ENCODE data around the gene SPG11.
"Not testable (repeated sequence)": the region's sequence is repeated elsewhere in the genome, so short reads cannot be mapped to it uniquely, and the experiment has no call there.

SPG11 gene, protein sequence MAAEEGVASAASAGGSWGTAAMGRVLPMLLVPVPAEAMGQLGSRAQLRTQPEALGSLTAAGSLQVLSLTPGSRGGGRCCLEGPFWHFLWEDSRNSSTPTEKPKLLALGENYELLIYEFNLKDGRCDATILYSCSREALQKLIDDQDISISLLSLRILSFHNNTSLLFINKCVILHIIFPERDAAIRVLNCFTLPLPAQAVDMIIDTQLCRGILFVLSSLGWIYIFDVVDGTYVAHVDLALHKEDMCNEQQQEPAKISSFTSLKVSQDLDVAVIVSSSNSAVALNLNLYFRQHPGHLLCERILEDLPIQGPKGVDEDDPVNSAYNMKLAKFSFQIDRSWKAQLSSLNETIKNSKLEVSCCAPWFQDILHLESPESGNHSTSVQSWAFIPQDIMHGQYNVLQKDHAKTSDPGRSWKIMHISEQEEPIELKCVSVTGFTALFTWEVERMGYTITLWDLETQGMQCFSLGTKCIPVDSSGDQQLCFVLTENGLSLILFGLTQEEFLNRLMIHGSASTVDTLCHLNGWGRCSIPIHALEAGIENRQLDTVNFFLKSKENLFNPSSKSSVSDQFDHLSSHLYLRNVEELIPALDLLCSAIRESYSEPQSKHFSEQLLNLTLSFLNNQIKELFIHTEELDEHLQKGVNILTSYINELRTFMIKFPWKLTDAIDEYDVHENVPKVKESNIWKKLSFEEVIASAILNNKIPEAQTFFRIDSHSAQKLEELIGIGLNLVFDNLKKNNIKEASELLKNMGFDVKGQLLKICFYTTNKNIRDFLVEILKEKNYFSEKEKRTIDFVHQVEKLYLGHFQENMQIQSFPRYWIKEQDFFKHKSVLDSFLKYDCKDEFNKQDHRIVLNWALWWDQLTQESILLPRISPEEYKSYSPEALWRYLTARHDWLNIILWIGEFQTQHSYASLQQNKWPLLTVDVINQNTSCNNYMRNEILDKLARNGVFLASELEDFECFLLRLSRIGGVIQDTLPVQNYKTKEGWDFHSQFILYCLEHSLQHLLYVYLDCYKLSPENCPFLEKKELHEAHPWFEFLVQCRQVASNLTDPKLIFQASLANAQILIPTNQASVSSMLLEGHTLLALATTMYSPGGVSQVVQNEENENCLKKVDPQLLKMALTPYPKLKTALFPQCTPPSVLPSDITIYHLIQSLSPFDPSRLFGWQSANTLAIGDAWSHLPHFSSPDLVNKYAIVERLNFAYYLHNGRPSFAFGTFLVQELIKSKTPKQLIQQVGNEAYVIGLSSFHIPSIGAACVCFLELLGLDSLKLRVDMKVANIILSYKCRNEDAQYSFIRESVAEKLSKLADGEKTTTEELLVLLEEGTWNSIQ (N-terminal part only)

DNA sequence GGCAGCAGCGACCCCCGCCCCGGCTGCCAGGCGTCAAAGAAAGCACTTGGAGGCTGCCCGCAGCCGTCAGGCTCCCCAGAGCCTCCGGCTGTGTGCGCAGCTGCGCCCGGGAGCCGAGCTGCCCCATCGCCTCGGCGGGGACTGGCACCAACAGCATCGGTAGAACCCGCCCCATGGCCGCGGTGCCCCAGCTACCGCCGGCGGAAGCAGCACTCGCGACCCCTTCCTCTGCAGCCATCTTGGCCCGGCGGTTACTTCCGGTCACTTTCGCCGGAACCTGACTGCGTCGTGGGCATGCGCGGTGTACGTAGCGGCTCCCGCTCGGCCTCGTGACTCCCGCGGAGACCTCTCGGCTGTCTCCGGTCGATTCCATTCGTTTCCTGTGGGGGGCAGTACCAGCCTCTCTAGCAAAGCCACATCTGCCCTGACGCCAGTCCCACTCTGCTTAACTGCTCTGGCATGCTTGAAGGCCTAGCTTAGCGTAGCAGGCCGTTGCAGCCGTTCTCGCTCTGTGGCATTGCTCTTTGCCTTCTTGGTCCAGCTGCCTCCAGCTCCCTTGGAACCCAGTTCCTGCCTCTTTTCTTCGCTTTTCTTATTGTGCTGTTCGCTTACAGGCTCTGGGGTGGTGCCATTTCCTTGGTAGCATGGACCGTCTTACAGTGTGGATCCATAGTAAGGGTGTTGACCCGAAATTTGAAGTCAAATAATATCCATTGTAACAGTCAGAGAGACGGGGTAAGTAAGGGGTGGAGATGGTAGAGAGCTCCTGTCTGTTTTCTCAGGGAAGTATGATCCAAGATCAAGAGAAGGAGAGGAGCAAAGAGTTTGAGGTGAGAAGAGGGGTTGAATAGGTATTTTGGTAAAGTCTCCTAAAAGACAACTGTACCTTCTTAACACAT lies at the start of gene SPG11:
TSS of gene SPG11 (minus strand) at position 253 of the 899 bp plus-strand sequence. CDS start at position 238, 15 bp downstream.
- peak; percentile 82 for DNase-seq

DNA sequence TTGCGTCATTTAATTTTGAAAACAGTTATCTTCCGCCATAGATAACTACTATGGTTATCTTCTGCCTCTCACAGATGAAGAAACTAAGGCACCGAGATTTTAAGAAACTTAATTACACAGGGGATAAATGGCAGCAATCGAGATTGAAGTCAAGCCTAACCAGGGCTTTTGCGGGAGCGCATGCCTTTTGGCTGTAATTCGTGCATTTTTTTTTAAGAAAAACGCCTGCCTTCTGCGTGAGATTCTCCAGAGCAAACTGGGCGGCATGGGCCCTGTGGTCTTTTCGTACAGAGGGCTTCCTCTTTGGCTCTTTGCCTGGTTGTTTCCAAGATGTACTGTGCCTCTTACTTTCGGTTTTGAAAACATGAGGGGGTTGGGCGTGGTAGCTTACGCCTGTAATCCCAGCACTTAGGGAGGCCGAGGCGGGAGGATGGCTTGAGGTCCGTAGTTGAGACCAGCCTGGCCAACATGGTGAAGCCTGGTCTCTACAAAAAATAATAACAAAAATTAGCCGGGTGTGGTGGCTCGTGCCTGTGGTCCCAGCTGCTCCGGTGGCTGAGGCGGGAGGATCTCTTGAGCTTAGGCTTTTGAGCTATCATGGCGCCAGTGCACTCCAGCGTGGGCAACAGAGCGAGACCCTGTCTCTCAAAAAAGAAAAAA lies 49.0 kb upstream of the SPG11 start:
- DNase-seq: peak; percentile 13

DNA sequence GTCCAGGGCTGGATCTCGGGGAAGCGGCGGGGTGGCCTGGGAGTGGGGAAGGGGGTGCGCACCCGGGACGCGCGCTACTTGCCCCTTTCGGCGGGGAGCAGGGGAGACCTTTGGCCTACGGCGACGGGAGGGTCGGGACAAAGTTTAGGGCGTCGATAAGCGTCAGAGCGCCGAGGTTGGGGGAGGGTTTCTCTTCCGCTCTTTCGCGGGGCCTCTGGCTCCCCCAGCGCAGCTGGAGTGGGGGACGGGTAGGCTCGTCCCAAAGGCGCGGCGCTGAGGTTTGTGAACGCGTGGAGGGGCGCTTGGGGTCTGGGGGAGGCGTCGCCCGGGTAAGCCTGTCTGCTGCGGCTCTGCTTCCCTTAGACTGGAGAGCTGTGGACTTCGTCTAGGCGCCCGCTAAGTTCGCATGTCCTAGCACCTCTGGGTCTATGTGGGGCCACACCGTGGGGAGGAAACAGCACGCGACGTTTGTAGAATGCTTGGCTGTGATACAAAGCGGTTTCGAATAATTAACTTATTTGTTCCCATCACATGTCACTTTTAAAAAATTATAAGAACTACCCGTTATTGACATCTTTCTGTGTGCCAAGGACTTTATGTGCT lies 48.4 kb upstream of the SPG11 start:
- peak; percentile 0 for DNase-seq

DNA sequence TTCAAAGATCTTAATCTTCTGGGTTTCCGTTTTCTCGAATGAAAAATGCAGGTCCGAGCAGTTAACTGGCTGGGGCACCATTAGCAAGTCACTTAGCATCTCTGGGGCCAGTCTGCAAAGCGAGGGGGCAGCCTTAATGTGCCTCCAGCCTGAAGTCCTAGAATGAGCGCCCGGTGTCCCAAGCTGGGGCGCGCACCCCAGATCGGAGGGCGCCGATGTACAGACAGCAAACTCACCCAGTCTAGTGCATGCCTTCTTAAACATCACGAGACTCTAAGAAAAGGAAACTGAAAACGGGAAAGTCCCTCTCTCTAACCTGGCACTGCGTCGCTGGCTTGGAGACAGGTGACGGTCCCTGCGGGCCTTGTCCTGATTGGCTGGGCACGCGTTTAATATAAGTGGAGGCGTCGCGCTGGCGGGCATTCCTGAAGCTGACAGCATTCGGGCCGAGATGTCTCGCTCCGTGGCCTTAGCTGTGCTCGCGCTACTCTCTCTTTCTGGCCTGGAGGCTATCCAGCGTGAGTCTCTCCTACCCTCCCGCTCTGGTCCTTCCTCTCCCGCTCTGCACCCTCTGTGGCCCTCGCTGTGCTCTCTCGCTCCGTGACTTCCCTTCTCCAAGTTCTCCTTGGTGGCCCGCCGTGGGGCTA lies 47.8 kb upstream of the SPG11 start, which contains the start of the genes B2M and PATL2:
TSS of gene B2M (plus strand) at position 422 of the 647 bp plus-strand sequence. CDS start at position 452, 30 bp downstream.
TSS of gene PATL2 (minus strand) at position 228 of the 647 bp plus-strand sequence. CDS start 34,833 bp downstream, outside the sequence.
- DNase-seq: peak; percentile 69

DNA sequence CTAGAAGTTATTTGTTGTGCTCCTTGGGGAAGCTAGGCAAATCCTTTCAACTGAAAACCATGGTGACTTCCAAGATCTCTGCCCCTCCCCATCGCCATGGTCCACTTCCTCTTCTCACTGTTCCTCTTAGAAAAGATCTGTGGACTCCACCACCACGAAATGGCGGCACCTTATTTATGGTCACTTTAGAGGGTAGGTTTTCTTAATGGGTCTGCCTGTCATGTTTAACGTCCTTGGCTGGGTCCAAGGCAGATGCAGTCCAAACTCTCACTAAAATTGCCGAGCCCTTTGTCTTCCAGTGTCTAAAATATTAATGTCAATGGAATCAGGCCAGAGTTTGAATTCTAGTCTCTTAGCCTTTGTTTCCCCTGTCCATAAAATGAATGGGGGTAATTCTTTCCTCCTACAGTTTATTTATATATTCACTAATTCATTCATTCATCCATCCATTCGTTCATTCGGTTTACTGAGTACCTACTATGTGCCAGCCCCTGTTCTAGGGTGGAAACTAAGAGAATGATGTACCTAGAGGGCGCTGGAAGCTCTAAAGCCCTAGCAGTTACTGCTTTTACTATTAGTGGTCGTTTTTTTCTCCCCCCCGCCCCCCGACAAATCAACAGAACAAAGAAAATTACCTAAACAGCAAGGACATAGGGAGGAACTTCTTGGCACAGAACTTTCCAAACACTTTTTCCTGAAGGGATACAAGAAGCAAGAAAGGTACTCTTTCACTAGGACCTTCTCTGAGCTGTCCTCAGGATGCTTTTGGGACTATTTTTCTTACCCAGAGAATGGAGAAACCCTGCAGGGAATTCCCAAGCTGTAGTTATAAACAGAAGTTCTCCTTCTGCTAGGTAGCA lies 47.0 kb upstream of the SPG11 start:
- DNase-seq: no peak

DNA sequence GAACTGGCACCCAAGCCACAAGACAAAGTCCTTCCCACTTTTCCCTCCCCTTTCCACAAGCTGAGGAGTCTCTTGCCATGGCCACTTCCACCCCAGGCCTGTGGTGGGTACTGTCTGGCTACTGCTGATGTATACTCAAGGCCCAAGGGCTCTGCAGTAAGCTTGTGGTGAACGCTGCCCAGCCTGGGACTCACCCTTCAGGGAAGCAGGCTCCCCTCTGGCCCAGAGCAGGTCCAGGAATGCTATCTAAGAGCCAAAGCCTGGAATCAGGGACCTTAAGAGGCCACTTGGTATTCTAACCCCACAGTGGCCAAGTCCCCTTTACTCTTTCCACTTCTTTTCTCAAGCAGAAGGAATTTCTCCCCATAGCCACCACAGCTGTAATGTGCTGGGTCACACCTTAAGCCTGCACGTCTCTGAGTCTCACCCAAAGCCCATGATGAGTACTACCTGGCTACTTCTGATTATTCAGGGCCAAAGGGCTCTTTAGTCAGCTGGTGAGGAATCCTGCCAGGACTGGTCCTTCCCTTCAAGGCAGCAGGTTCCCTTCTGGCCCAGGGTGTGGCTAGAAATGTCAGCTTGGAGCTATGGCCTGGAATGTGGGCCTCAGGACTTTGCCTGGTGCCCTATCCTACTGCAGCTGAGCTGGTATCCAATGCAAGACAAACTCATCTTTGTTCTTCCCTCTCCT lies 43.6 kb upstream of the SPG11 start:
- DNase-seq: no peak

DNA sequence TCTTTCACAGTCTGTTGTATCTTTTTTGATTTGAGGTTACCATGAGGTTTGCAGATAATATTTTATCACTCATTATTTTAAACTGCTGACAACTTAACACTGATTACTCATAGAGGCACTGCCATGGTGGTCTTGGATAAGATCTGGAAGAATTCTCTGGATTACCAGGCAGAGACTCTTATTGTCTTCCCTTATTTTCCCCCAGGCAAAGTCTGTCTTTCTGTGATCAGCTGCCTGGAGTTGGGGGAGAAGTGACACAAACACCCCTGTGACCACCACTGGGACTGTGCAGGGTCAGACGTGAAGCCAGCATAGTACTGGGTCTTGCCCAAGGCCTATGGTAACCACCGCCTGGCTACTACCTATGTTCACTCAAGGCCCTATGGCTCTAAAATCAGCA lies 42.9 kb upstream of the SPG11 start:
- no peak for DNase-seq

DNA sequence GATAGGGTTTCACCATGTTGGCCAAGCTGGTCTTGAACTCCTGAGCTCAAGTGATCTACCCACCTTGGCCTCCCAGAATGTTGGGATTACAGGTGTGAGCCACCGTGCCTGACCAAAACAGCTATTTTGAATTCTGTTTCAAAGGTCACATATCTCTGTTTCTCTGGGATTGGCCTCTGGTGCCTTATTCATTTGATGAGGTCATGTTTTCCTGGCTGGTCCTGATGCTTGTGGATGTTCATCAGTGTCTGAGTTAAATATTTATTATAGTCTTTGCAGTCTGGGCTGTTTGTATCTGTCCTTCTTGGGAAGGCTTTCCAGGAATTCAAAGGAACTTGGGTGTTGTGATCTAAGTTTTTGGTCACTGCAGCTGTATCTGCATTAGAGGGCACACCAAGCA lies 42.5 kb upstream of the SPG11 start:
- no peak for DNase-seq

DNA sequence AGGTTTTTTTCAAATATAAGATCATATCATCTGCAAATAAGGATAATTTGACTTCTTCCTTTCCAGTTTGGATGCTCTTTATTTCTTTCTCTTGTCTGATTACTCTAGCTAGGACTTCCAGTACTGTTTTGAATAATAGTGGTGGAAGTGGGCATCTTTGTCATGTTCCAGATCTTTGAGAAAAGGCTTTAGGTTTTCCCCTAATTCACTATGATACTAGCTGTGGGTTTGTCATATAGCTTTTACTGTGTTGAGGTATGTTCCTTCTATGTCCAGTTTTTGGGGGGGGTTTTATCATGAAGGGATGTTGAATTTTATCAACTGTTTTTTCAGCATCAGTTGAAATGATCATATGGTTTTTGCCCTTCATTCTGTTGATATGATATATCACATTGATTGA lies 37.2 kb upstream of the SPG11 start:
- not testable (repeated sequence) for DNase-seq

DNA sequence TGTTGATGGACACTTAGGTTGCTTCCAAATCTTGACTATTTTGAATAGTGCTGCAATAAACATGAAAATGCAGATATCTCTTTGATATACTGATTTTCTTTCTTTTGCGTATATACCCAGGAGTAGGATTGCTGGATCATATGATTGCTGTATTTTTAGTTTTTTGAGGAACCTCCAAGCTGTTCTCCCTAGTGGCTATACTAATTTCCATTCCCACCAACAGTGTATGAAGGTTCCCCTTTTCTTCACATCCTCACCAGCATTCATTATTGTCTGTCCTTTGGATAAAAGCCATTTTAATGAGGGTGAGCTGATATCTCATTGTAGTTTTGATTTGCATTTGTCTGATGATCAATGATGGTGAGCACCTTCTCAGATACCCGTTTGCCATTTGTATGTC lies 35.2 kb upstream of the SPG11 start:
- no peak for DNase-seq

DNA sequence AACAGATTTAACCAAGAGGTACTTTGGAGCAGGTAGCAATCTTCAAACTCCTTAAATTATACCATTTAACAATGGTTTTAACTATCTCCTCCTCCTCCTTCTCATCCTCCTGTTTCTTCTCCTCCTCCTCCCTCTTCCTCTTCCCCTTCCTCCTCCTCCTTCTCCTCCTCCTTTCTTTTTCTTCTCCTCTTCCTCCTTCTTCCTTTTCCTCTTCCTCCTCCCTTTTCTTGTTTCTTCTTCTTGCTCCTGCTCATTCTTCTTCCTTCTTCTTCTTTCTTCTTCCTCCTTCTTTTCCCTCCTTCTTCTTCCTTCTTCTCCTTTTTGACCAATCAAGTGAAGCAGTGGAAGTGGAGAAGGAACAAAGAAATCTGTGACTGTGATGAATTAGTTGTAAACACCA lies 33.6 kb upstream of the SPG11 start:
- DNase-seq: no peak

DNA sequence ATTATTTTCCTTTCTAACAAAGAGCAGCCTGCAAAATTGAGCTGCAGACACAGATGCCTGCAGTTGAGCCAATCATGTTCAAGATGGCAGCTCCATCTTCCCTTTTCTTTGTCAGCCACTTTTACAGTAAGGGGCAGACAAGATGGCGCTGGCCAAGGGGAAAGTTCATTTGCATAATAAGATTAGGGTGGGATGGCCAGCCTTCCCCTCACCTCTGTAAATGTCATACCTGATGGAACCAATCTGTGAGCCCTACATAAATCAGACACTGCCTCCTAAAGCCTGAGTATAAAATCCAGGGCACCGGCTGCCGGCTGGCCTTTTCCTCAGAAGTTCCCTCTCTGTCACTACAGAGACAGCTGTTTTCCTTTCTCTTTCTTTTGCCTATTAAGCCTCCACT lies 31.8 kb upstream of the SPG11 start:
- no peak for DNase-seq

DNA sequence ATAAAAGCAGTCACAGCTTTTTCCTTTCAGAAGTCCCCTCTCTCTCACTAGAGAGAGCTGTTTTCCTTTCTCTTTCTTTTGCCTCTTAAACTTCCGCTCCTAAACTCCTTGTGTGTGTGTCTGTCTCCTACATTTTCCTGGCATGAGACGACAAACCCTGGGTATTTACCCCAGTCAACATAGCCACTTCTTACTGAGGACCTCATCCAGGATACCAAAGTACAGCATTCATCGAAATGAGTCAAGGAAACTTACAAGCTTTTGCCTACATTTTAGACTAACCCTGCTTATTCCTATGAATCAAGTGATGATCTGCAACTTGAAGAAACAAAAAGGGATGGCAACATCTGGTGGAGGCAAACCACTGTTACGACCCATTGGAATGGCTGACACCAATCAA lies 31.0 kb upstream of the SPG11 start:
- DNase-seq: no peak

DNA sequence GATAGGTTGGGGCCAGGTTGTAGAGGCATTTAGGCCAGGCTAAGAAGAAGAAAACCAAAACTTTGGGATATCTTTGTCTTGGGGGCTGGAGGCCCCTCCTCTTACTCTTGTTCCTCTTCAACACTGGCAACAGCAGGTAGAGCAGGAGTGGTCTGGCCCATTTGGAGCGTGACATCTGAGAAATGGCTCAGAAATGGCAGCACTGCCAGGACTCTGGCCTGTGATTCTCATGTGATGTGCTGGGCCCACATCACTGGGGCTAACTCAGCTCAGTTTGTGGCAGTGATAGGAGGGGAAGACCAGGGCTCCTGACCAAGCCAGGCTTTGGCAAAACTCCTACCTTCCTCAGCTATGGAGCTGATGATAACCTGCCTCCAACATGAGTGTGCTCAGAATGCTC lies 29.2 kb upstream of the SPG11 start:
- no peak for DNase-seq

DNA sequence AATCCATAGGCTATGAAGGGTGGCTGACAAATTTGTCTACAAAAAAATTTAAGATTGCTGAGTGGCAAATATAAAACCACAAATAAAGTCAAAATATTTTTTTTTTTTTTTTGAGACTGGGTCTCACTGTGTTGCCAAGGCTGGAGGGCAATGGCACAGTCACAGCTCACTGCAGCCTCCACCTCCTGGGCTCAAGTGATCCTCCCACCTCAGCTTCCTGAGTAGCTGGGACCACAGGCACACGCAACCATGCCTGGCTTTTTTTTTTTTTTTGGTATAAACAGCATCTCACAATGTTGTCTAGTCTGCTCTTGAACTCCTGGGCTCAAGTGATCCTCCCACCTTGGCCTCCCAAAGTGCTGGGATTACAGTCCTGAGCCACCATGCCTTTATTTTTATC lies 26.8 kb upstream of the SPG11 start:
- not testable (repeated sequence) for DNase-seq

DNA sequence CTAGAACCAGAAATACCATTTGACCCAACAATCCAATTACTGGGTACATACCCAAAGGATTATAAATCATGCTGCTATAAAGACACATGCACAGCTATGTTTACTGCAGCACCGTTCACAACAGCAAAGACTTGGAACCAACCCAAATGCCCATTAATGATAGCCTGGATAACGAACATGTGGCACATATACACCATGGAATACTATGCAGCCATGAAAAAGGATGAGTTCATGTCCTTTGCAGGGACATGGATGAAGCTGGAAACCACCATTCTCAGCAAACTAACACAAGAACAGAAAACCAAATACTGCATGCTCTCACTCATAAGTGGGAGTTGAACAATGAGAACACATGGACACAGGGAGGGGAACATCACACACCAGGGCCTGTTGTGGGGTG lies 25.9 kb upstream of the SPG11 start:
- not testable (repeated sequence) for DNase-seq

DNA sequence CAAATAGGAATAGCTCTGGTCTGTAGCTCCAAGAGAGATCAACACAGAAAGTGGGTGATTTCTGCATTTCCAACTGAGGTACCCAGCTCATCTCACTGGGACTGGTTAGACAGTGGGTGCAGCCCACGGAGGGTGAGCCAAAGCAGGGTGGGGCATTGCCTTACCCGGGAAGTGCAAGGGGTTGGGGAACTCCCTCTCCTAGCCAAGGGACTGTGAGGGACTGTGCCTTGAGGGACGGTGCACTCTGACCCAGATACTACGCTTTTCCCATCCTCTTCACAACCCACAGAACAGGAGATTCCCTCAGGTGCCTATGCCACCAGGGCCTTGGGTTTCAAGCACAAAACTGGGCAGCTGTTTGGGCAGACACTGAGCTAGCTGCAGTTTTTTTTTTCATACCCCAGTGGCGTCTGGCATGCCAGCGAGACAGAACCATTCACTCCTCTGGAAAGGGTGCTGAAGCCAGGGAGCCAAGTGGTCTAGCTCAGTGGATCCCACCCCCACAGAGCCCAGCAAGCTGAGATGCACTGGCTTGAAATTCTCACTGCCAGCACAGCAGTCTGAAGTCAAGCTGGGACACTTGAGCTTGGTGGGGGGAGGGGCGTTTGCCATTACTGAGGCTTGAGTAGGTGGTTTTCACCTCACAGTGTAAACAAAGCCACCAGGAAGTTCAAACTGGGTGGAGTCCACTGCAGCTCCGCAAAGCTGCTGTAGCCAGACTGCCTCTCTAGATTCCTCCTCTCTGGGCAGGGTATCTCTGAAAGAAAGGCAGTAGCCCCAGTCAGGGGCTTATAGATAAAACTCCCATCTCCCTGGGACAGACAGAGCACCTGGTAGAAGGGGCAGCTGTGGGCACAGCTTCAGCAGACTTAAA lies 19.6 kb upstream of the SPG11 start:
- peak; percentile 19 for DNase-seq

All from NCI-H1105 (cell line).